Activated CD4-positive, alpha-beta T cell treated with anti-CD3 and anti-CD28 coated beads, Interleukin-2, amount 50 U/mL, for 24 hours (primary cell): ENCODE data around the gene ITPR2.
A peak's percentile ranks its signal among the peaks of the same experiment; 100 is the strongest.
"Not testable (repeated sequence)": the region's sequence is repeated elsewhere in the genome, so short reads cannot be mapped to it uniquely, and the experiment has no call there.

Source experiments
- DNase-seq, 2 donors: peaks; one replicate each; pipeline ENCODE4 v3.0.0-alpha.2; 2020; ENCODE audit warnings: low read depth in 1 of 2, low spot score in 1 of 2

ITPR2 gene

DNA sequence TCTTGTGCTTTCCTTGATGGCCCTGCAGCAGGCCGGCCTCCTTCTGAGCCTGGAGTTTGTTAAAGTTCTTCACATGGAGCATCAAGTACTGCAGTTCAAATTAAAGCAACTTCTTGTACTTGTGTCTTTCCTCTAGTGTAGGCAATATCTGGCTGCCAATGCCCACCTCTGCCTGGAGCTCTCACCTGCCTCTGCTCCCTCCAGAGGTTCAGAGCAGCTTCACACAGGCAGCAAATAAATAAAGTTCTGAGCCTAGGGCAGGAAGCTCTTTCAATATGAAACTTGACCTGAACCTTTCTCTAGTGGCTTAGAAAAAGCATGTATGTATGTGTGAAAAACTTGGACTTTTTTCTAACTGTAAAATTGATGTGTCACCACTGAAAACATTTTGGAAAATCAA lies 65.9 kb downstream of the ITPR2 start:
- no peak for DNase-seq

DNA sequence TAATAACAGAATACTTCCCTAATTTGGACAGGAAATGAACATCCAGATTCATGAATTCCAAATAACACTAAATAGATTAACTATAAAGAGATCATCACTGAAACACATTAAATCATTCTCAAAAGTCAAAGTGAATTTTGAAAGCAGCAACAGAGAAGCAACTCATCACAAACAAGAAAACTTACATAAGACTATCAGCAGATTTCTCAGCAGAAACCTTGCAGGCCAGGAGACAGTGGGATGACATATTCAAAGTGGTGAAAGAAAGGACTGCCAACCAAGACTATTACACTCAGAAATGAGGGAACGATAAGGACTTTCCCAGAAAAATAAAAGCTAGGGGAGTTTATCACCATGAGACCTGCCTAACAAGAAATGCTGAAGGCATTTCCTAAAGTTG lies 70.8 kb downstream of the ITPR2 start:
- no peak for DNase-seq

DNA sequence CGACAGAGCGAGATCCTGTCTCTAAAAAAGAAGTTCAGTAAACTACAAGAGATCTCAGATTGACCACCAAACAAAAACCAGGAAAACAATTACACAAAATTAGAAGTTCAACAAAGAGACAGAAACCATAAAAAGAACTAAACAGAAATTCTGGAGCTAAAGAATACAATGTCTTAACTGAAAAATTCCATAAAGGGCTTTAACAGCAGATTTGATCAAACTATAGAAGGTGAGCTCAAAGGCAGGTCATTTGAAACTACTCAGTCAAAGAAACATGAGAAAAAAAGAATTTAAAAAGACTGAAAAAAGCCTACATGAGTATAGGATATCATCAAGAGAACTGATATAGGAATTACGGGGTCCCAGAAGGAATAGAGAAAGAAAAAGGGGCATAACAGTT lies 71.2 kb downstream of the ITPR2 start:
- DNase-seq = no peak

GRCh38 chr12:26760657-26761293 lies 72.2 kb downstream of the ITPR2 start:
- DNase-seq = no peak

DNA sequence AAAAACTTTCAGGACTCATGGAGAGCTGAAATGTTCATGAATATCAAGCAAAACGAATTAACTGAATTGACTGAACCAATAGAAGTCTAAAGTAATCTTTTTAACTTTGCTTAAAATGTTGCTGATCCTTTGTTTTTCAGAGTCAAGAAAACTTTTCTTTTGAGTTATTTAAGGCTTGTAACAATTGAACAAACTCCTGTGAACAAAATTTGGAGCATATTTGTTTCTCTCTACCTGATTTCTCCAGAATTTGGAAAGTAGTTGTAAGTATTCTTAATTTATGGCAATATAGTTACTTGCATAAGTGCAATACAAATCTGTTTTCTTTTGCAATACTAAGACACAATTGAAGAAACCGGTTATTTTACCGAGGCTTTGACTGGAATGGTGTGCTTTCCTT lies 77.6 kb downstream of the ITPR2 start:
- not testable (repeated sequence) for DNase-seq

DNA sequence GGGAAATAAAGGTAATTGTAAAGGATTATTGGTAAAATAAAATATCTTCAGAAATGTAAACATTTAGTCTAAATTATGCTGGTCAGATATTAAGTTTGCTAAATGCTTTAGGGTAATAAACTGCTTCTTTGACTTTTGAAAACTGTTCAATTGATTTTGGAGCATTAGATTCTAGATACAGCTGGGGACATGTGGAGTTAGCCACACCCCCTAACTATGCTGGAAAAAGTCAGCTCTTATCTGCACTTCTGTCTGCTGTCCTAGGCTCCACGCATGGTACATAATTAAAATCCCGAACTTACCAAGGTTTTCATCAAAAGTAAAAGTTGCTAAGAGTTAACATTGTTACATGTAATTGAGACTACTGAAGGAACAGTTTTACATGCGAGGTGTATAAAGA lies 78.8 kb downstream of the ITPR2 start:
- no peak for DNase-seq

GRCh38 chr12:26751179-26751578 lies 81.8 kb downstream of the ITPR2 start:
- no peak for DNase-seq

DNA sequence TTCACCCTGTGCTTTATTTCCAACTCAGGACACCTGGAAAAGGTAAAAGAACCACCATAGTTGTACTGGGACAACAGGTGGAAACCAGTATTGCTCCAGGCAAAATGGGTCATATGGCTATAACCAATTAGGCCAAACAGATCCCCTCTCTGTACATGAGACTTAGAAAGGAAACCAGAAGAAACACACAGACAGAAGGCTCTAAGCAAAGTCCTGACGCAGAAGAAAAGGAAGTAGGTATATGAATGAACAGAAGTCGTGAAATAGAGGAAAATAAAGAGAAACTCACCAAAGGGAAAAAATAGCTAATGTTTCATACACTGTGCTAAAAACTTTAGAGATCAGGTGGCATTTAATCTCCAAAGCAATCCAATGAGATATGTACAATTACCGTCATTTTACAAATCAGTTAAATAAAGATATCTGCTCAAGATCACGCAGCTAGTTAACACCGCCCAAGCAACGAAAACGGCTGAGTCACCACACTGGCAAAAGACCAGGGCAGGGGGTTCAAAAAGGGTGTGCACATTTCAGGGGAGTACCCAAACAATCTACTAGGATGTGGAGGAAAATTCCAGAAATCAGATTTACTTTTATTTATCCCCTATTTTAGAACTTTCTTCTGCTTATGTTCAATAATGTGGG lies 82.3 kb downstream of the ITPR2 start:
- DNase-seq = no peak

DNA sequence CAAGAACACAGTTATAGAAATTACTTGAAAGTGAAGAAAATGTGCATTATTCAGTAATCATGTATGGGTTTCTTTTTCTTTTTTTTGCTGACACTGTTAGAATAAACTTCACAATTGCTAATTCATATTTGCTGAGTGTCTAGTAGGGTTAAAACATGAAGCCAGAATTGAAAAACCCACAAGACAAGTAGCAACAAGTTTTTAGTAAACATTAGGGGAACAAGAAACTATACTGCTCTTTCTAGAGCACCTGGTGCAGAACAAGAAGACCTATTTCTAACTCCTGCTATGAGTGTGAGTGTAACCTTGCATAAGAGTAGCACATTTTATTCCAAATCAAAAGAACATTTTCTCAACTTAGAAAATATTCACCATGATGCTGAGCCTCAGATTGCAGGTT lies 83.2 kb downstream of the ITPR2 start:
- DNase-seq = no peak

DNA sequence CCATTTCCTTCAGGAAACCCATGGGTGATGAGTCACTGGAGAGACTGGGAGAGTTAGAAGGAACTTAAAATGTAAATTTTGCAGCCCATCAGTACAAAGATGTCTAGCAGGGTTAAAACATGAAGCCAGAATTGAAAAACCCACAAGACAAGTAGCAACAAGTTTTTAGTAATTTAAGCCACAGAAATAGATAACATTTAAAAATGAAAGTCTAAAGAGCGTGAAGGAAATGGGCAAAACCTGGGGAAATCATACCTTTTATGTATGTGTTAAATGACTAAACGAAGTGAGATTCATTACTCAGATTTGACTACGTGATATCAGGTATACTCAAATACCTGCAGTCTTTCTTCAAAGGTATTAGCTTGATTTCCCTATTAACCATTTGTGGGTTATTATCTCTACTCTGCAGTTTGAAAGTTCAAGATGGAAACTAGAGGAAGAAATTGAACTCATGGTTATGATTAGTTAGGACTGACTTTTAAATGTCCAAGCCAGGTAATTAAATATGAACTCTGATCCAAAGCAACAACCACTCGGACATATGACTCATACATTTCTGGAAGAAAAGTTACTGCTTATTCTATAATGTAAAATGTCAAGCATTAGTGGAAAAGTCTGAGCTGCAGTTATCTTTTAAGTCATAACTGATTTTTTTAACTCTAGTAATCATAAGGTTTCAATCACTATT lies 84.1 kb downstream of the ITPR2 start:
- peak in 1 of 2 donors; percentile 21 for DNase-seq

DNA sequence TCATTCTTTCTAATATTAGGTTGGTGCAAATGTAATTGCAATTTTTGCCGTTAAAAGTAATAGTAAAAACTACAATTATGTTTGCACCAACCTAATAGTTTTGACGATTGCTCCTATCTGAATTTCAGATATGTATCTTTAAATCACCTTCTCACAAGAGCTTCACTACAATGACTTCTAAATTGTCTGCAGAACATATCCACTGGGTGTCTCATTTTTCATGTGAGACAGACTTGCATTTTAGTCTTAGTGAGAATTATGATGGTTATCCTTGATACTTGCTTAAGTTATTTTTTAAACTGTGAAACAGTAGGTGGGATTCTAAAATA lies 84.6 kb downstream of the ITPR2 start:
- no peak for DNase-seq

DNA sequence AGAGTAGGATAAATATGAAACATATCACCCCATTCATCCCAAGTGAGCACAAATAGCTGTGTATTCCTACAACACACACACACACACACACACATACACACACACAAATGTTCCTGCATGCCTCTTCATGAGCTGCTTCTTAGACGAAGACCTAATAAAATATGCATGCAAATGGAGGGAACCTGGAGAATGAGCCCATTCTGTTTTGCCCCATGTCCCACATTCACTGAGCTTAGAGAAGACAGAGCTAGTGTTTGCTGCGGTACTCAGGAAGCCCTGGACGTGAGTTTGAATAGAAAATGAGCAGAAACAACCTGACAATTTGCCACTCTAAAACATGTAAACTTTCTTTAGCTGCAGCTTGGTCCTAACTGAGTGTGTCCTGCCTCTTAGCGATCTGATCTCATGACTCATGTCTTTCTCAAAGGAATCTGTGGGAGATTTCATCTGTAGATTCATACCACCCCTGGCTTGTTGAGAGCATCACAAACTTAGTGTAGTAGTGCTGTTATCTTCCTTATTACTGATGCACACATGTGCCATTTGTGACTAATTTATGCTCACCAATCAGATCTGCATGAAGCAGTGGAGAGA lies 86.8 kb downstream of the ITPR2 start:
- peak in 1 of 2 donors; percentile 27 for DNase-seq

- no peak for DNase-seq
Observed at GRCh38 chr12:26744697-26745440, 88.1 kb downstream of the ITPR2 start.

- DNase-seq = no peak
Observed at GRCh38 chr12:26744042-26744626, 88.9 kb downstream of the ITPR2 start.

DNA sequence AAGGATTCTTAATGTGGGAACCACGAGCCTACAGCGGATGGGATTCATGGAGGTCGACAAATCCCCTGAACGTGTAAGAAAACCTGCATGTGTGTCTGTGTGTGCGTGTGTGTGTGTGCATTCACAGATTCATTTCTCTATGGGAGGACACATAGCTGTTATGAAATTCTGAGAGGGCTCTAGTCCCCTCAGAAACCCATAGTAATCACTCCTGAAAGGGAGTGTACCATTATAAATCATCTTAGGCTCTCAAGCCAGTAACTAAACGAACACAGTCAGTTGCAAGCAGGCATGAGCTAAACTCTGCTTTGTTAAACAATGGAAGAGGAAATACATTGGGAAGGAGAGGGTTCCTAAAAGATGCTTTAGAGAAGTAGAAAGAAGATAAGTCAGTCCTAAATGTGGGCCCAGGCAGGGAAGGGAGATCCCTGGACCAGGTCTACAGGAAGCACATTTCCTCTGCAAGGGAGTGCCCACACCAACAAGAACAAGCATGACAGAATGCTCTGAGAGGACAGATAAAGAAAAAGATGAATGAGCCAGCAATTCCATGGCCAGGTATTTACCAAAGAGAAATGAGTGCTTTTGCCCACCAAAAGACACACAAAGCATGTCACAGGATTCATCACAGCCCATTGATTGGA lies 91.3 kb downstream of the ITPR2 start:
- DNase-seq = no peak

- DNase-seq = no peak
Observed at GRCh38 chr12:26740991-26741390, 92.0 kb downstream of the ITPR2 start.

GRCh38 chr12:26740348-26740747 lies 92.6 kb downstream of the ITPR2 start:
- no peak for DNase-seq

GRCh38 chr12:26737487-26738030 lies 95.4 kb downstream of the ITPR2 start:
- no peak for DNase-seq

DNA sequence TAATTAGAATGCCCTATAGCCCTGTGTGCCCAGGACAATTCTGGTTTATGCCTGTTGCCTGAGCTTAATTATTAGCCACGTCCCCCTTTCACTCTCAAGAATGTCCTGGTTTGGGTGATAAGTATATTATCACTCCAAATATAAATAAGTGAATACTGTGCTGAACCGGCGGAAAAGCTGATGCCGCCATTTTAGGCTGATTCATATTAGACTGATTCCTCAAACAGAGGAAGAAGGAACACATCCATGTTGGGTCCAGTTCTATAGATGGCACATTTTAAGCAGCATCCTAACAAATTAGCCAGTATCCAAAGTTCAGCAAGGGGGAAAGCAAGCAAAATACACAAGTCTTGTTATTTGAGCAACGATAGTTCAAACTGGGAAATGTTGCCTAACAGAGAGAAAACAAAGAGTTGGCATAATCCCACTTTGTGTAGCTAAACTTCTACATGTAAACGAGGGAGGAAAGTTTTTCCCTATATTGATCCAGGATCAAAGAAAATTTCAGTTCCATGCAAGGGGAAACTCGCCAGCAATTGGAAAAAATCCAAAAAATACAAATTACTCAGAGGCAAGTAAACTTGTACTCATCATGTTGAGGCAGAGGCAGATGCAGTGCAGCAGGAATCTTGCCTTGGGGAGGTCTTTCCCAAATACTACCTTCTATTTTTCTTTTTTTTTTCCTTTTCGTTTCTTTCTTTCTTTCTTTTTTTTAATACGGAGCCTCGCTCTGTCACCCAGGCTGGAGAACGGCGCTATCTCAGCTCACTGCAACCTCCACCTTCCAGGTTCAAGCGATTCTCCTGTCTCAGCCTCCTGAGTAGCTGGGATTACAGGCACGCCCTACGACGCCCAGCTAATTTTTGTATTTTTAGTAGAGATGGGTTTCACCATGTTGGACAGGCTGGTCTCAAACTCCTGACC lies 96.2 kb downstream of the ITPR2 start:
- no peak for DNase-seq
